HEK293T (cell line): Measurements from ENCODE around the gene HTR5A.

Source experiments
- CTCF ChIA-PET: fragments of 350-600 bp; formaldehyde crosslinking; extraction: SDS; loops from one replicate; lab custom pipeline; 2021; ENCODE audit warnings: antibody characterized with exemption, inconsistent platforms; lab: Yijun Ruan, JAX
- POLR2A ChIA-PET: fragments of 350-600 bp; formaldehyde crosslinking; extraction: SDS; loops from one replicate; lab custom pipeline; 2020; ENCODE audit warnings: antibody characterized with exemption, inconsistent platforms; lab: Yijun Ruan, JAX
- DNase-seq: peaks from one replicate; pipeline ENCODE4 v3.0.0; 2012; ENCODE audit warnings: mixed read lengths; ENCODE audit errors: extremely low spot score
- ARNT ChIP-seq: fragments of 450-650 bp; IDR thresholded peaks from 2 replicates; pipeline ENCODE4 v1.6.1; 2017; ENCODE audit warnings: mild to moderate bottlenecking
- BHLHE40 ChIP-seq: fragments of 450-650 bp; IDR thresholded peaks from 2 replicates; pipeline ENCODE4 v1.6.1; 2016; ENCODE audit warnings: mild to moderate bottlenecking, moderate library complexity, borderline replicate concordance
- CTBP1 ChIP-seq: fragments of 450-650 bp; IDR thresholded peaks from 2 replicates; pipeline ENCODE4 v1.6.1; 2016; ENCODE audit warnings: borderline replicate concordance
- ELF4 ChIP-seq: fragments of 450-650 bp; IDR thresholded peaks from 2 replicates; pipeline ENCODE4 v1.6.1; 2017; ENCODE audit warnings: antibody characterized with exemption
- FOXA1 ChIP-seq: fragments of 450-650 bp; IDR thresholded peaks from 2 replicates; pipeline ENCODE4 v1.6.1; 2016; ENCODE audit warnings: mild to moderate bottlenecking
- FOXK2 ChIP-seq: fragments of 450-650 bp; IDR thresholded peaks from 2 replicates; pipeline ENCODE4 v1.6.1; 2016; ENCODE audit warnings: mild to moderate bottlenecking
- FOXM1 ChIP-seq: fragments of 450-650 bp; IDR thresholded peaks from 2 replicates; pipeline ENCODE4 v1.6.1; 2017; ENCODE audit warnings: mild to moderate bottlenecking, borderline replicate concordance
- HDGF ChIP-seq: fragments of 450-650 bp; IDR thresholded peaks from 2 replicates; pipeline ENCODE4 v1.6.1; 2017; ENCODE audit warnings: antibody characterized with exemption, borderline replicate concordance
- L3MBTL2 ChIP-seq: fragments of 450-650 bp; conservative IDR thresholded peaks from 2 replicates; pipeline ENCODE4 v1.6.1; 2016; ENCODE audit warnings: mild to moderate bottlenecking
- LEF1 ChIP-seq: fragments of 450-650 bp; IDR thresholded peaks from 2 replicates; pipeline ENCODE4 v1.6.1; 2017; ENCODE audit warnings: mild to moderate bottlenecking, borderline replicate concordance
- NFRKB ChIP-seq: fragments of 450-650 bp; IDR thresholded peaks from 2 replicates; pipeline ENCODE4 v1.6.1; 2016; ENCODE audit warnings: mild to moderate bottlenecking, moderate library complexity
- PKNOX1 ChIP-seq: fragments of 450-650 bp; IDR thresholded peaks from 2 replicates; pipeline ENCODE4 v1.6.1; 2016
- SP1 ChIP-seq: fragments of 450-650 bp; IDR thresholded peaks from 2 replicates; pipeline ENCODE4 v1.6.1; 2017
- SUZ12 ChIP-seq: fragments of 450-650 bp; IDR thresholded peaks from 2 replicates; pipeline ENCODE4 v1.6.1; 2016; ENCODE audit warnings: mild to moderate bottlenecking
- TARDBP ChIP-seq: fragments of 450-650 bp; IDR thresholded peaks from 2 replicates; pipeline ENCODE4 v1.6.1; 2016
- ZNF384 ChIP-seq: fragments of 450-650 bp; IDR thresholded peaks from 2 replicates; pipeline ENCODE4 v1.6.1; 2016

The HTR5A gene

GRCh38 chr7:155059703-155060102 lies 10.4 kb upstream of the HTR5A start:
- TF ChIP-seq HDGF (no peak), ELF4 (no peak), FOXA1 (no peak), NFRKB (no peak), SUZ12 (no peak), BHLHE40 (no peak)
- ChIA-PET CTCF (no interaction called here), POLR2A (no interaction called here)
- no peak for DNase-seq

- POLR2A ChIA-PET, result no interaction called here
- TF ChIP-seq NFRKB (no peak), FOXM1 (no peak), TARDBP (no peak), HDGF (no peak), ARNT (no peak), ZNF384 (no peak), L3MBTL2 (no peak), FOXA1 (no peak), LEF1 (no peak), CTBP1 (no peak), ELF4 (no peak)
- no peak for DNase-seq
- CTCF ChIA-PET, result no interaction called here
Measured at GRCh38 chr7:155062411-155062810, 7.7 kb upstream of the HTR5A start.

- TF ChIP-seq FOXK2 (no peak), TARDBP (no peak), HDGF (no peak), NFRKB (no peak), BHLHE40 (no peak), SUZ12 (no peak), ARNT (no peak), CTBP1 (no peak)
- CTCF ChIA-PET, result no interaction called here
- POLR2A ChIA-PET, result no interaction called here
- DNase-seq, result no peak
Measured at GRCh38 chr7:155064186-155064585, 5.9 kb upstream of the HTR5A start.

GRCh38 chr7:155066417-155066950 lies 3.6 kb upstream of the HTR5A start:
- CTCF ChIA-PET, result no interaction called here
- TF ChIP-seq TARDBP (no peak), PKNOX1 (no peak)
- POLR2A ChIA-PET, result no interaction called here
- no peak for DNase-seq

- no peak for DNase-seq
- TF ChIP-seq L3MBTL2 (no peak), FOXA1 (no peak), CTBP1 (no peak), ARNT (no peak), LEF1 (no peak), FOXK2 (no peak), SP1 (no peak), TARDBP (no peak), ELF4 (no peak)
- POLR2A ChIA-PET, result no interaction called here
- CTCF ChIA-PET, result no interaction called here
Measured at GRCh38 chr7:155071121-155071651, 1.1 kb downstream of the HTR5A start.

- POLR2A ChIA-PET, result no interaction called here
- TF ChIP-seq SP1 (no peak), ARNT (no peak), BHLHE40 (no peak), PKNOX1 (no peak), TARDBP (no peak), HDGF (no peak), FOXM1 (no peak), ELF4 (no peak), CTBP1 (no peak), SUZ12 (no peak), FOXK2 (no peak), NFRKB (no peak), FOXA1 (no peak), ZNF384 (no peak), L3MBTL2 (no peak), LEF1 (no peak)
- no peak for DNase-seq
- CTCF ChIA-PET, result no interaction called here
Measured at GRCh38 chr7:155071916-155072571, 1.9 kb downstream of the HTR5A start.

- DNase-seq, result no peak
- ChIA-PET CTCF (no interaction called here), POLR2A (no interaction called here)
- TF ChIP-seq FOXK2 (no peak), BHLHE40 (no peak), TARDBP (no peak), SP1 (no peak), LEF1 (no peak), HDGF (no peak), NFRKB (no peak), FOXA1 (no peak), L3MBTL2 (no peak), FOXM1 (no peak), ARNT (no peak), PKNOX1 (no peak), ZNF384 (no peak), ELF4 (no peak), CTBP1 (no peak), SUZ12 (no peak)
Measured at GRCh38 chr7:155073922-155074321, 3.8 kb downstream of the HTR5A start.
